WTC11 (cell line): Measurements from ENCODE around the gene LSR.
A peak's percentile ranks its signal among the peaks of the same experiment; 100 is the strongest.

Experiments used
- NR1H2 ChIP-seq: sonication (generic); formaldehyde crosslinking; IDR thresholded peaks from 2 replicates; pipeline ENCODE4 v1.9.0; 2021; ENCODE audit warnings: mild to moderate bottlenecking, moderate library complexity, missing genetic modification reagents
- NR3C1 ChIP-seq: sonication (generic); formaldehyde crosslinking; conservative IDR thresholded peaks from 2 replicates; pipeline ENCODE4 v1.8.1; 2023; ENCODE audit warnings: low read depth, mild to moderate bottlenecking, missing genetic modification reagents
- ZNF317 ChIP-seq: sonication (generic); formaldehyde crosslinking; IDR thresholded peaks from 2 replicates; pipeline ENCODE4 v1.8.1; 2023; ENCODE audit warnings: low read depth, mild to moderate bottlenecking, moderate library complexity, missing genetic modification reagents, borderline replicate concordance
- TF ChIP-seq, protein P1 (sequence below): sonication (generic); formaldehyde crosslinking; IDR thresholded peaks from 2 replicates; pipeline ENCODE4 v1.8.1; 2022; ENCODE audit warnings: mild to moderate bottlenecking, moderate library complexity, missing genetic modification reagents
- TF ChIP-seq, protein P2 (sequence below): sonication (generic); formaldehyde crosslinking; IDR thresholded peaks from 2 replicates; pipeline ENCODE4 v1.8.0; 2022; ENCODE audit warnings: mild to moderate bottlenecking, missing genetic modification reagents
- TF ChIP-seq, protein P3 (sequence below): fragments of 200-600 bp; IDR thresholded peaks from 2 replicates; pipeline ENCODE4 v1.8.0; 2022; ENCODE audit warnings: antibody characterized with exemption
- TF ChIP-seq, protein P4 (sequence below): sonication (generic); formaldehyde crosslinking; IDR thresholded peaks from 2 replicates; pipeline ENCODE4 v1.8.0; 2022; ENCODE audit warnings: mild to moderate bottlenecking, missing genetic modification reagents

DNA sequence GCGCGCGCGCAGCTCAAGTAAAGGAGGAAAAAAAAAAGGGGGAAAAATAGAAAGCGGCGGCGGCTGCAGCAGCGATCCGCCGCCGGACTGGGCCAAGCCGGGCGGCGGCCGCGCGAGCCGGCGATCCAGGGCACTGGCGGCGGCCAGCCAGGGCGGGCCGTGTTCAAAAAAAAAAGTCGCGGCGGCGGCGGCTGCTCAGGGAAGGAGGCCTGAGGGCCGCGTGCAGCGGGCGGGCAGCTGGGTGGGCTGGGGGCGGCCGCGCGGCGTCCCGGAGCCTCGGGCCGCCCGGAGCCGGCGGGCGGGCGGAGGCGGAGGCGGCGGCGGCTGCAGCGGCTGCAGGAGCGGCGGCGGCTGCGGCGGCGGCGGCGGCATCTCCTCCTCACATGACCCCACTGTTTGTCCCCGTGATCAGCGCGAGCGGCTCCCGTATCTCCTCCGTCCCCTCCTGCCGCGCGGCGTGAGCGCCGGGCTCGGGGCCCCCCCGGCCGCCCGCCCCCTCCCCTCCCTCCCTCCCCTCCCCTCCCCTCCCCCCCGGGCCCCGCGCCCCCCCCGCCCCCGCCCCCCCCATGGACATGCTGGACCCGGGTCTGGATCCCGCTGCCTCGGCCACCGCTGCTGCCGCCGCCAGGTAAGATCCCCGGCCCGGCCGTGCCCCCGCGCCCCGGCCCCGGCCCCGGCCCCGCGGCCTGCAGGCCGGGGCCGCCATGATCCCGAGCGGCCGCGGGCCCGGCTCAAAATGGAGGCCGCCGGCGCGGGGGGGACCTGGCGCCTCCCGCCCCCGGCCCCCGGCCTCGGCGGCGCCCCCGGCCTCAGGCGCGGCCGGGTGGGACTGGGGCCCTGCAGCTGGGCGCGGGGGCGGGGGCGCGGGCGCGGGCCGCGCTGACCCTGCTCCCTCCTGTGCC is 20.0 kb downstream of the LSR start, which contains the start of gene USF2:
- TF ChIP-seq, protein P1, sequence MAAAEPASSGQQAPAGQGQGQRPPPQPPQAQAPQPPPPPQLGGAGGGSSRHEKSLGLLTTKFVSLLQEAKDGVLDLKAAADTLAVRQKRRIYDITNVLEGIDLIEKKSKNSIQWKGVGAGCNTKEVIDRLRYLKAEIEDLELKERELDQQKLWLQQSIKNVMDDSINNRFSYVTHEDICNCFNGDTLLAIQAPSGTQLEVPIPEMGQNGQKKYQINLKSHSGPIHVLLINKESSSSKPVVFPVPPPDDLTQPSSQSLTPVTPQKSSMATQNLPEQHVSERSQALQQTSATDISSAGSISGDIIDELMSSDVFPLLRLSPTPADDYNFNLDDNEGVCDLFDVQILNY = no peak
- TF ChIP-seq, protein P2, sequence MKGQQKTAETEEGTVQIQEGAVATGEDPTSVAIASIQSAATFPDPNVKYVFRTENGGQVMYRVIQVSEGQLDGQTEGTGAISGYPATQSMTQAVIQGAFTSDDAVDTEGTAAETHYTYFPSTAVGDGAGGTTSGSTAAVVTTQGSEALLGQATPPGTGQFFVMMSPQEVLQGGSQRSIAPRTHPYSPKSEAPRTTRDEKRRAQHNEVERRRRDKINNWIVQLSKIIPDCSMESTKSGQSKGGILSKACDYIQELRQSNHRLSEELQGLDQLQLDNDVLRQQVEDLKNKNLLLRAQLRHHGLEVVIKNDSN (CRISPR knock-in tag) = peak; percentile 80
- TF ChIP-seq, protein P3, sequence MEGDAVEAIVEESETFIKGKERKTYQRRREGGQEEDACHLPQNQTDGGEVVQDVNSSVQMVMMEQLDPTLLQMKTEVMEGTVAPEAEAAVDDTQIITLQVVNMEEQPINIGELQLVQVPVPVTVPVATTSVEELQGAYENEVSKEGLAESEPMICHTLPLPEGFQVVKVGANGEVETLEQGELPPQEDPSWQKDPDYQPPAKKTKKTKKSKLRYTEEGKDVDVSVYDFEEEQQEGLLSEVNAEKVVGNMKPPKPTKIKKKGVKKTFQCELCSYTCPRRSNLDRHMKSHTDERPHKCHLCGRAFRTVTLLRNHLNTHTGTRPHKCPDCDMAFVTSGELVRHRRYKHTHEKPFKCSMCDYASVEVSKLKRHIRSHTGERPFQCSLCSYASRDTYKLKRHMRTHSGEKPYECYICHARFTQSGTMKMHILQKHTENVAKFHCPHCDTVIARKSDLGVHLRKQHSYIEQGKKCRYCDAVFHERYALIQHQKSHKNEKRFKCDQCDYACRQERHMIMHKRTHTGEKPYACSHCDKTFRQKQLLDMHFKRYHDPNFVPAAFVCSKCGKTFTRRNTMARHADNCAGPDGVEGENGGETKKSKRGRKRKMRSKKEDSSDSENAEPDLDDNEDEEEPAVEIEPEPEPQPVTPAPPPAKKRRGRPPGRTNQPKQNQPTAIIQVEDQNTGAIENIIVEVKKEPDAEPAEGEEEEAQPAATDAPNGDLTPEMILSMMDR = no peak
- TF ChIP-seq NR3C1 (CRISPR knock-in tag) = no peak
- TF ChIP-seq, protein P4, sequence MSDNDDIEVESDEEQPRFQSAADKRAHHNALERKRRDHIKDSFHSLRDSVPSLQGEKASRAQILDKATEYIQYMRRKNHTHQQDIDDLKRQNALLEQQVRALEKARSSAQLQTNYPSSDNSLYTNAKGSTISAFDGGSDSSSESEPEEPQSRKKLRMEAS = no peak
- no peak for TF ChIP-seq ZNF317 (CRISPR knock-in tag)
- TF ChIP-seq NR1H2 (CRISPR knock-in tag) = no peak
